ENCODE data around the gene DENND4A. TPM values are rescaled to one million over a fixed set of nuclear protein-coding genes. Genes with fewer than 3 reads are reported as not detected.

DENND4A gene
- total and polyA plus RNA-seq, 9 of the 15 experiments (the other 6 are each of a cell fraction or from before 2014, with no cell fraction given), result 6.8 to 32.3 (median 19.9) TPM

GRCh38 chr15:65795663-65796216 is 3.6 kb upstream of the DENND4A start (continued):
- no peak for TF ChIP-seq TEAD4 (IDR thresholded peaks at IDR 0.05; ENCODE audit: low read length)
- TF ChIP-seq TEAD4 (CRISPR knock-in tag; IDR thresholded peaks at IDR 0.05; ENCODE audit: borderline replicate concordance), result no peak
- no peak for TF ChIP-seq GATAD2A (IDR thresholded peaks at IDR 0.05)
- TF ChIP-seq ZNF239 (CRISPR knock-in tag; IDR thresholded peaks at IDR 0.05), result no peak
- TF ChIP-seq ZNF3 (CRISPR knock-in tag; IDR thresholded peaks at IDR 0.05), result no peak
- no peak for TF ChIP-seq NCOA4 (IDR thresholded peaks at IDR 0.05; ENCODE audit: partially characterized antibody)
- 0 out of 2 replicates have a peak, but pooled peaks have one; percentile 33 for TF ChIP-seq NFRKB (IDR thresholded peaks at IDR 0.05; ENCODE audit: low read depth)
- TF ChIP-seq TARDBP (IDR thresholded peaks at IDR 0.05), result no peak
- TF ChIP-seq SMAD4 (CRISPR knock-in tag; conservative IDR thresholded peaks at IDR 0.05), result 0 out of 2 replicates have a peak, but pooled peaks have one; percentile 31
- TF ChIP-seq SMAD1 (IDR thresholded peaks at IDR 0.05; ENCODE audit: low read depth, low read length, partially characterized antibody), result no peak
- no peak for TF ChIP-seq CSDE1 (IDR thresholded peaks at IDR 0.05)

- ChIA-PET CTCF (ENCODE audit: low intra/inter-chr PET ratio) (no interaction called here), POLR2A (interaction anchor here (0.7 to 1.3 kb wide), 3 partner anchors 11 to 110 kb away, joined by 3 read pairs; no protein-coding TSS in a partner anchor)
- Histone ChIP-seq H3K36me3 (ENCODE audit: control insufficient read depth, insufficient read depth, low read length) (no peaks in the 10 kb centered on the region), H3K27me3 (ENCODE audit: control insufficient read depth in 2 of 2, insufficient read depth in 2 of 2, low read length in 2 of 2) (no peaks in the 10 kb centered on the region), H3K27ac (ENCODE audit: extremely low read depth, low read depth, low read length) (no peak overlapping the region), H3K4me1 (replicated peaks in 1 of 2; ENCODE audit: control insufficient read depth in 2 of 2, insufficient read depth in 2 of 2, low read length in 2 of 2) (peaks cover 16 to 33% of the 10 kb centered on the region in 2 experiments), H3K9me1 (ENCODE audit: control insufficient read depth, insufficient read depth, low read length) (no peaks in the 10 kb centered on the region), H3K4me3 (no peak overlapping the region), H3K4me2 (ENCODE audit: insufficient read depth, low read length) (no peak overlapping the region), H4K20me1 (replicated peaks; ENCODE audit: control insufficient read depth, insufficient read depth, low read length) (no peaks in the 10 kb centered on the region), H3K9me3 (replicated peaks; ENCODE audit: control insufficient read depth, insufficient read depth, low read depth, low read length) (no peaks in the 10 kb centered on the region), H3K79me2 (ENCODE audit: control insufficient read depth, insufficient read depth, low read length) (peaks cover 40% of the 10 kb centered on the region), H2AFZ (ENCODE audit: low read depth, low read length) (no peak overlapping the region), H3K9ac (ENCODE audit: insufficient read depth in 1 of 2, low read depth in 2 of 2, low read length in 2 of 2) (peak overlapping the region in 1 of 2 experiments; percentile 69; a peak in 1 of 4 replicates)
- FAIRE-seq, result no peak
- ATAC-seq, result no peak
- intact Hi-C loops (cut with micrococcal nuclease), result loop anchor here (2.0 to 5.0 kb wide), 2 partner anchors 31 to 74 kb away; partner anchors contain the start of gene RAB11A
- no peak for DNase-seq (ENCODE audit: extremely low read depth in 1 of 4, low spot score in 3 of 4)
- in situ Hi-C loops (cut with MboI), result no loop called here
- BruUV-seq (replicated peaks), result no TSS peak
- WGBS (ENCODE audit: insufficient coverage, low coverage, missing lambda C conversion rate), result 100% methylated on average over 2 of the region's 2 CpGs
- TF ChIP-seq U2AF1 (optimal IDR thresholded peaks at IDR 0.05; ENCODE audit: low read depth, low read length) (no peak), KDM1A (IDR thresholded peaks at IDR 0.05) (0 out of 4 replicates have a peak, but pooled peaks of 1 of the 2 experiments have one; percentile 4)
These were observed 1.7 kb upstream of the DENND4A start for GRCh38 chr15:65793818-65794104.
